GM19023 (cell line): ENCODE measurements around the gene TBL1Y.
"Not testable (repeated sequence)": the region's sequence is repeated elsewhere in the genome, so short reads cannot be mapped to it uniquely, and the experiment has no call there.

Experiments
- ATAC-seq: cut with Tn5 transposase; IDR thresholded peaks from one replicate; pipeline ENCODE4 v1.9.1; 2021; ENCODE audit warnings: mild to moderate bottlenecking, moderate library complexity; ENCODE audit not compliant: unreplicated experiment

The TBL1Y gene

DNA sequence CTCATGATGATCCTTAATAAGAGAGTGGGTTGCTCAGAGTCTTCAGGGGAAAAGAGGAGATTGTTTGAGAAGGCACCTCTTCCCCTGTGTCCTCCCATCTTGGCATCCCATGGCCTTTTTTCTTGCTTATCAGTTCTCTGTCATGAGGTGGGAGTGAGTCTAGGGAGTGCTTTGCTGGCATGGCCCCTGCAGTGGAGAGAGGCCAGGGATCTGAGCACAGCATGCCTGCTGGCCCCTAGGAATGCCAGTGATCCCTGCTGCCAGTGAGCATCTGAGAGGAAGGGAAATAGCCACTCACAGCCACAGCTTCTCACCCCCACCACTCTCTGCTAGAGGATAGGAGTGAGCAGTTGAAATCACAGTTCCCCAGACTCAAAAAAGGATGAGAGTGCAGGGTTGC, 168.2 kb downstream of the TBL1Y start:
- no peak for ATAC-seq

GRCh38 chrY:7080548-7080947, 170.1 kb downstream of the TBL1Y start:
- ATAC-seq: not testable (repeated sequence)

DNA sequence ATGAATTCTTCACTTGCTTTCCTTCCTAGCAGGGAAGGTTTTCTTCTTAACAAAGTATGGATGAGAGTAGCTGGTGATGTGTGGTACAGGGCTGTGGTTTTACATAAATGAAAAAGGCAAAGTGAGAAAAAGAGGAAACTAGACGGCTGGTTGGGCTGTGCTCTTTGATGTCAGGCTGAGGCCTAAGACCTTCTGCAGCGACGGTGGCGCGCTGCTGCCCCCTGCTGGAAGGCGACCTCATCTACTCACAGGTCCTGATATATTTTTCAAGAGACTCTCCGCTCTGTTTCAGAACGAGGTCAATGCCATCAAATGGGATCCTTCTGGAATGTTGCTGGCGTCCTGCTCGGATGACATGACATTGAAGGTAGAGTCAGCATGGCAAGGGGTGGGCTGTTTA, 175.1 kb downstream of the TBL1Y start:
- no peak for ATAC-seq

DNA sequence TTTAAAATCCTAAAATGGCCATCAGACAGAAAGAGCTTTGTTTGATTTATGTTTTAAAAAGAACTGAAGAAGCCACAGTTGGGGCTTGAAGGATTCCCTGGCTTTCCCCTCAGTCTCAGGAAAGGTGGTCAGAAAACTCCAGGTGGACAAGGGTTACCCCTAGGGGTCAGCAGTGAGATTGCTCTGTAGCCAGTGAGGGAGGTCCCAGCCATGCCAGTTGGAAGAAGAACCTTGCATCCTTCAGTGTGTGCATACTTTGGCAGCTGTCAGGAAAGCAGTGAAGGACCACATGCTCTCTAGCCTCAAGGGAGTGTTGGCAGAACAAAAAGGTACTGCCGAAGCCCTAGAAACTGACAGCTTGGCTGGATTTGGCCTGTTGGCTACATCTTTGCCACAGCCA, 182.3 kb downstream of the TBL1Y start:
- ATAC-seq: no peak

DNA sequence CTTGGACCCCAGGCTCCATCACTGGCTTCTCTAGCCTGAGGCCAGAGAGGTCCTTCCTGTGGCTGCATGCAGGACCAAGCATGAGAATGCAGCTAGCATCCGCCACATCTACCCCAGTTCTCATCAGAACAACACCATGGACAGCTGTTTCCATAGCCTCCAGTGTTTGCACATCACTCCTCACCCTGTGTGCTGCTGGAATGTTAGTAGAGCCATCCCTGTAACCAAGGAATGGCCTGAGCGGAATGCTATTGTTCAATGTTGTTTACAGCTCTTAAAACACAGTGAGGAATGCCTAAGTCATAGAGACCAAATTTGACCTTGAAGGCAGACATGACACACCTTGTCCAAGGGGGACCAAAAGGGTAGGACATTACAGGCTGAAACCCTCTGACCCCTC, 183.9 kb downstream of the TBL1Y start:
- ATAC-seq: no peak

DNA sequence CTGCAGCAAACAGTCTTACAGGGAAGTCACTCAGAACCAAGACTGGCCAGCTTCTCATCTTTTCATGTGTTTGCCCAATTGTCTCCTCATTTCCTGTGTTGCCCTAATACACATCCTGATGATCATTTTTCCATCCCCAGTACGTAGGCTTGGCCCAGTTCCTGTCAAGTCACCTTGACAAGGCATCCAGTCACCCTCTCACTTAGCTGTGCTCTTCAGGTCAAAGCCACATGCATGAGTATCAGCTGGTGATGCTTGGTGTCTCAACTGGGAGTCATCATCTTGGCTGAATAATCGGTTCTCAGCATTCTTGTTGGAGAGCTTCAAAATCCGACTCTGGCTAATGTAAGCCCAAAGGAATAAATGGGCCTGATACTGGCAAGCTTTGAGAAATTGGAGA, 186.5 kb downstream of the TBL1Y start:
- ATAC-seq: no peak

DNA sequence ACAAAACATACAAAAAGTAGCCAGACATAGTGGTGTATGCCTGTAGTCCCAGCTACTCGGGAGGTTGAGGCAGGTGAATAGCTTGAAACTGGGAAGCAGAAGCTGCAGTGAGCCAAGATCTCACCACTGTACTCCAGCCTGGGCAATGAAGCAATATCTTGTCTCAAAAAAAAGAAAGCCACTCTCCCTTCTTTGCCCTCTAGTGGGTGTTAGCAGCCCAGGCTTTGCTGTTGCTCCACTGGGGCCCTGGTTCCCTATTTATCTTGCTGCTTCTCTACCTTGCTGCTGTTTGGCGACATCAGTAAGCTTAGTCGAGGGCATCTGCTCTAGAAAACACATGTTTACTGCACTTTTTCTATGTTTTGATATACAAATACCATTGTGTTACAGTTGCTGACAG, 189.2 kb downstream of the TBL1Y start:
- ATAC-seq: no peak

DNA sequence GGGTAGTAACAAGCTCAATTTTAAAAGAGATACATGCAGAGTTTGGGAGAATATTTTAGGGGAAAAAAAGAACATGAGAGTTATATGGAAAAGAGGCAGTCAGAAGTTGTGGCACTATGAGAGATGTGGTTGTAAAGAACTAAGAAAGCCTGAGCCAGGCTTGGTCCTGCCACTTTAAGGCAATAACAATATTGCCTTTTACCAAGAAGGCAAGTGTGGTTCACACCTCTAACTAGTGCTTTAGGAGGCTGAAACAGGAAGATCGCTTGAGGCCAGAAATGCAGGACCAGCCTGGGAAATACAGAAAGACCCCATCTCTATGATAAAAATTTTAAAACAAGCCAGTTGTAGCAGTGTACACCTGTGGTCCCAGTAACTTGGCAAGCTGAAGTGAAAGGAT, 192.2 kb downstream of the TBL1Y start:
- ATAC-seq: no peak

DNA sequence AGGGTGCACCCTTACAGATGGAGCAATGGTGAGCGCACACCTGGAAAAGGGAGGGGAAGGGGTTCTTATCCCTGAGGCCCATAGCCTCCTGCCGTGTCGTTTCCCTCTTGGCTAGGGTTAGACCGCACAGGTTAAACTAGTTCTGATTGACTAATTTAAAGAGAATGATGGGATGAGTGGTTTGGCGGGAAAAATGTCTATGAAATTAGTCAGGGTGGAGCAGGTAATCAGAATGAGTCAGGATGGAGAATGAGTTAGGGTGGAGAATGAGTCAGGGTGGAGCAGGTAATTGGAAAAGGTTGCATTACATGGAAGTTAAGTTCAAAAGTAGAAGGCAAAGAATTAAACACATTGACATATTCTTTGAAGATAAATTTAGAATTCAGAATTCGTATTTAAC, 196.7 kb downstream of the TBL1Y start:
- ATAC-seq: no peak

DNA sequence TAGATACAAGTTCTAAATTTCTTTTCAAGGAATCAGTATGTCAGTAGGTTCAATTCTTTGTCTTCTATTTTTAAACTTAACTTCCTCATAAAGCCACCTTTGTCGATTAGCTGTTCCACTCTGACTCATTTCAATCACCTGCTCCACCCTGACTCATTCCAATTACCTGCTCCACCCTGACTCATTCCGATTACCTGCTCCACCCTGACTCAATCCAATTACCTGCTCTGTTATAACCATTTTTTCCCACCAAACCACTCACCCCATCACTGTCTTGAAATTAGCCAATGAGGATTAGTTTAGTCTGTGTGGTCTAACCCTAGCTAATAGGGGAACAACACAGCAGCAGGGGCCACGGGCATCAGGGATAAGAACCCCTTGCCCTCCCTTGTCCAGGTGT, 199.6 kb downstream of the TBL1Y start:
- ATAC-seq: no peak

DNA sequence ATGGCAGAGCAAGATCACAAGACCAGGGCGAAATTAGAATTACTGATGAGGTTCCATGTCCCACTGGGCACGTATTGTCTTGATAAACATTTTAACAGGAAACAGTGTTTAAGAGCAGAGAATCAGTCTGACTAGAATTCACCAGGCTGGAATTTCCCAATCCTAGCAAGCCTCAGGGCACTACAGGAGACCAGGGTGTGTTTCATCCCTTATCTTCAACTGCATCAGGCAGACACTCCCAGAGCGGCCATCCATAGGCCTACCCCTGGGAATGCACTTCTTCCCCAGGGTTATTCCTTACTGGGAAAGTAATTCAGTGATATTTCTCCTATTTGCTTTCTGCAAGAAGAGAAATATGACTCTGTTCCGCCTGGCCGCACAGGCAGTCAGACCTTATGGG, 205.4 kb downstream of the TBL1Y start:
- no peak for ATAC-seq

DNA sequence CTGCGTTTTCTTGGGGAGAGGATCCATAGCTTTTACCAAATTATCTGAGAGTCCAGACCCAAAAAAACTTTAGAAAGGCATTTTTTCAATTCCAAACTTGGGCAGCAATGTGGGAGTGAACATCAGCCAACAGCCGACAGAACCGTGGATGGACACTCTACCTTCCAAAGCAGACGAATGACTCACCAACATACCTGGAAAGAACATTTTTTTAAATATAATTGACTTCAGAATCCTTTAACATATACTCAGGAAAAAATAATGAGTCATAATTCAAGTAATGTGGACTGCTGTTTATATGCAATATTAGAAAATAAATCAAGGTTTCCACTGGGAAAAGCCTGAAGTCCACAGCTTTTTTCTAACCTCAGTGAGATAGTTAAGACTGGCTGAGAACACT, 211.7 kb downstream of the TBL1Y start:
- ATAC-seq: no peak

GRCh38 chrY:7125136-7126056, 214.9 kb downstream of the TBL1Y start:
- ATAC-seq: no peak

- ATAC-seq: no peak
These were observed 217.7 kb downstream of the TBL1Y start for GRCh38 chrY:7128211-7128610.
